HG03521 (cell line): Measurements from ENCODE around the gene NUCB1.

ENCODE experiments used
- ATAC-seq: cut with Tn5 transposase; IDR thresholded peaks from one replicate; pipeline ENCODE4 v1.9.1; 2021; ENCODE audit warnings: mild to moderate bottlenecking, moderate library complexity; ENCODE audit not compliant: unreplicated experiment

Gene NUCB1

DNA sequence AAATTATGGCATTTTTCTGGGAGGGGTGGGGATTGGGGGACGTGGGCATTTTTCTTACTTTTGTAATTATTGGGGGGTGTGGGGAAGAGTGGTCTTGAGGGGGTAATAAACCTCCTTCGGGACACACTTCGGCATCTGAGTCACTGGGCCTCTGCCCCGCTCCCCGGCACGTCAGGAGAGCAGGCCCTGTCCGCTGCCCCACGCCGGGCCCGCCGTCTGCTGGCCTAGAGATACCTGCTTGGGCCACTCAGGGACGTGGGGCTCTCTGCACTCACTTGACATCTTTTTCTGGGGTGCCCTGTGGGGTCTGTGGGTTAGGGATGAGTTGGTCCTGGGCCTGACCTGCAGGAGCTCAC lies 61.5 kb downstream of the NUCB1 start:
- no peak for ATAC-seq

DNA sequence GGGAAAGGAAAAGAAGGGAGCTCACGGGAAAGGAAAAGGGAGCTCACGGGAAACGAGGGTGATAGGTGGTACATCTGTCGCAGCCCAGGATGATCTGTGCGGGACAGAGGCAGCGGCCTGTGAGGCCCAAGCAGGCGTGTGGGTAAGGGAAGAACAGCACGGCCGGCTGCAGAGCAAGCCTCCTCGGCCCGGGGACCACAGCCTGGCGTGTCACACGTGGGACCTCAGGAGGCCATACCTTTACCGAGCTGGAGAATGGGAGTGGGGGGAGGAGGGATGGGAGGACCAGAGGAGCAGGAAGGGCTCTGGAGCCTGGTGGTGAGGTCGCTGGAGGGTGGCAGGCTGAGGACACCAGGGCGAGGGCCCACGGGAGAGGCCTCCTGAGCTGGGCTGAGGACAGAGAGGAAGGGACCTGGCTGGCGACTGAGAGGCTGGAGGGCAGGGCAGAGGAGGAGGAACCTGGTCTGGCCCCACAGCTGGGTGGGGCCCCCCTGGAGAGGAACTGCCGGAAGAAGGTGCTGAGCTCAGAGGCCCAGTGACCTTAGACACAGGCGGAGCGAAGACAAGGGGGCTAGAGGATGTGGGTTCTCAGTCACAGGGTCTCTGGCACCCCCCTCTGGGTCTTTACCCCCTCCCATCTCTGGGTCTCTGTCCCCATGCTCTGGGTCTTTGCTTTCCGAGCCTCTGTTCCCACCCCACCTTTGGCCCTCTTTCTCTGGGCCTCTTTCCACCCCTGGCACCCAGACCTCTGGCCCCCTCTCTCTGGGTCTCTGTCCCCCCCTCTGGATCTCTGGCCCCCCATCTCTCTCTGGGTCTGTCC lies 62.1 kb downstream of the NUCB1 start:
- no peak for ATAC-seq

DNA sequence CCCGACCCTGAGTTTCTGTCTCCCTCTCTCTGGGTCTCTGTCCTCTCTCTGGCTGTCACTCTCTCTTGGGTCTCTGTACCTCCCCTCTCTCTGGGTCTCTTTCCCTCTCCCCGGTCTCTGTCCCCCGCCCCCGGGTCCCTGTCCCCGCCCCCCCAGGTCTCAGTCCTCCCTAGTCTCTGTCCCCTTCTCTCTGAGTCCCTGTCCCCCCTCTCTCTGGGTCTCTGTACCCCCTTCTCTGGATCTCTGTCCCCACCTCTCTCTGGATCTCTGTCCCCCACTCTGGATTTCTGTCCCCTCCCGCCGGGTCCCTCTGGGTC lies 62.7 kb downstream of the NUCB1 start:
- no peak for ATAC-seq

DNA sequence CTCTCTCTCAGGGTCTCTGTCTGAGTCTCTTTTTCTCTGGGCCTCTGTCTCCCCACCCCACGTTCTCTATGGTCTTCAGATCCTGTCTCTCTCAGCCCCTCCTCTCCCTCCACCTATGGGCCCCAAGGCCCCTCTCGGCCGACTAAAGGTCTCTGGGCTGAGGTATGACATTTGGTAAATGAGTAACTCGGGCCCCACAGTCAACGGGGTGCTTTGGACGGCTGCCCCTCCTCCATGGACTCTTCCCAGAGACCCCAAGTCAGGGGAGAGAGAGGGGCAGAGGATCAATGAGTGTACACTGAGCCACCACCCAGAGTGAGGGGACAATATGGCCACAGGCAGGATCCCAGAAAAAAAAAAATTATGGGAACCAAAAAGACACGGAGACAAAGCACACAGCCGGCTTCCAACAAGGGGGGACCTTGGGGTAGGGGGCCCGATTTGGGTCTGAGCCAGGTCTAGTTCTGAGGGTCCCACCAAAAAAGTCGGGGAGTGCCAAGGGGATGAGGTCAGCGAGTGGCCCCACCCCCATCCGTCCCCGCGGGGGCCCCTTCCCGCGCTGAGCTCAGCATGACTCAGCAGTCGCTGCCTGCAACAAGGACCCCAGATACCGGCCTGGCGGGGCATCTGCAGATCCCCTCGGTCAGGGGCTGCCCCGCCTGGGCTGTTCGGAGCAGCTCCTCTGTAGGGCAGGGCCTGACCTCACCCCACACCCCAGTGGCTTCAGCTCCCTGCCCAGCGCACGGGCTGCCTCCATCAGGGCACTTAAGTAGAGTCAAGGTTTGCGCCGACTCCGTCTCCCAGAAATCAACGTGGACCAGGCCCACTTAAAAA lies 63.5 kb downstream of the NUCB1 start:
- ATAC-seq = no peak

DNA sequence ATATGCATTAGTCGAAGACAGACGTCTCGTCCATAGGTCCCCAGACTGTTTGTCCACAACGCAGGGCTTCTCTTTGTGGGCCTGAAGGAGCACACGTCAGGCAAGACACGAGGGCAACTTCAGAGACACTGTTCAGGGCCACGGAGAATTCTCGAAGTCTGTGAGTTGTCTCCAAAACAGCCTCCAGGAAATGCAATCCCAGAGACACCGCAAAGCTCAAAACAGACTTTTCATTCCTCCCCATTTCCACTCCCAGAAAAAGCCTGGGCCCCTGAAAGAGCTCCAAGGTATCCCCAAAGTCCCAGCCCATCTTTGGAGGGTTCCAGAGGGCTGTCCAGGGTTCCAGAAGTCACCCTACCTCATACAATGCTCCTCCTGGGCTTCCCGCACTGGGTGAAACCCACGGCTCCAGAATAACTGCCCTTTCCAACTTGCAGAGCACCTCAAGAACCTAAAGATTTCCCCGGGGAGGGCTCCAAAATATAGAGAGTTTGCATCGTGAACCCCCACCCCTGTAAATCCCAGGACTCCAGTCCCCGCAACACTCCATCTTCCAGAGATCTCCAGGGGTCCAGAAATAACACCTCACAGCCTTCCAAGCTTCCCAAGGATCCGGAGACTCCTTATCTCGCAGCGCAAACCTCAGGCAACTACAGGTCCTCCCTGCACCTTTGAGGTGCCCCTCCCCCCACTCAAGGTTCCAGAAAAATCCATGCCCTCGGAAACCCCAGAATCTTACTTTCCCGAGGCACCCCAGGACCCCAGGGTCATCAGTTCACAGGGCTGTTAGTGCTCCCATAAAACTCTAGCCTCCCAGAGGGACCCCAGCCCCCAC lies 64.3 kb downstream of the NUCB1 start:
- ATAC-seq = no peak

DNA sequence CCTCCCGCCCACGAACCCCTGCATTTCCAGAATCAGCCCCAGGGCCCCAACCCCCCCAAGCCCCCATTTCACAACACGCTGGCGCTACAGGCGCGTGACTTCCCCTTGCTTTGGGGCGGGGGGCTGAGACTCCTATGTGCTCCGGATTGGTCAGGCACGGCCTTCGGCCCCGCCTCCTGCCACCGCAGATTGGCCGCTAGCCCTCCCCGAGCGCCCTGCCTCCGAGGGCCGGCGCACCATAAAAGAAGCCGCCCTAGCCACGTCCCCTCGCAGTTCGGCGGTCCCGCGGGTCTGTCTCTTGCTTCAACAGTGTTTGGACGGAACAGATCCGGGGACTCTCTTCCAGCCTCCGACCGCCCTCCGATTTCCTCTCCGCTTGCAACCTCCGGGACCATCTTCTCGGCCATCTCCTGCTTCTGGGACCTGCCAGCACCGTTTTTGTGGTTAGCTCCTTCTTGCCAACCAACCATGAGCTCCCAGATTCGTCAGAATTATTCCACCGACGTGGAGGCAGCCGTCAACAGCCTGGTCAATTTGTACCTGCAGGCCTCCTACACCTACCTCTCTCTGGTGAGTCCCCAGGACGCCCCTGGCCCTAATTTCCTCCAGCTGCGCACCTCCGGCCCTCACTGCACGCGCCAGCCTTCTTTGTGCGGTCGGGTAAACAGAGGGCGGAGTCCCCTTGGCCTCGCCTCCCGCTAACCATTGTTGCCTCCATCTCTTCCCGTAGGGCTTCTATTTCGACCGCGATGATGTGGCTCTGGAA lies 65.1 kb downstream of the NUCB1 start, which contains the start of gene FTL:
TSS of gene FTL (plus strand) at position 270 of the 766 bp plus-strand sequence. CDS start at position 469, 199 bp downstream.
- peak; percentile 55 for ATAC-seq

DNA sequence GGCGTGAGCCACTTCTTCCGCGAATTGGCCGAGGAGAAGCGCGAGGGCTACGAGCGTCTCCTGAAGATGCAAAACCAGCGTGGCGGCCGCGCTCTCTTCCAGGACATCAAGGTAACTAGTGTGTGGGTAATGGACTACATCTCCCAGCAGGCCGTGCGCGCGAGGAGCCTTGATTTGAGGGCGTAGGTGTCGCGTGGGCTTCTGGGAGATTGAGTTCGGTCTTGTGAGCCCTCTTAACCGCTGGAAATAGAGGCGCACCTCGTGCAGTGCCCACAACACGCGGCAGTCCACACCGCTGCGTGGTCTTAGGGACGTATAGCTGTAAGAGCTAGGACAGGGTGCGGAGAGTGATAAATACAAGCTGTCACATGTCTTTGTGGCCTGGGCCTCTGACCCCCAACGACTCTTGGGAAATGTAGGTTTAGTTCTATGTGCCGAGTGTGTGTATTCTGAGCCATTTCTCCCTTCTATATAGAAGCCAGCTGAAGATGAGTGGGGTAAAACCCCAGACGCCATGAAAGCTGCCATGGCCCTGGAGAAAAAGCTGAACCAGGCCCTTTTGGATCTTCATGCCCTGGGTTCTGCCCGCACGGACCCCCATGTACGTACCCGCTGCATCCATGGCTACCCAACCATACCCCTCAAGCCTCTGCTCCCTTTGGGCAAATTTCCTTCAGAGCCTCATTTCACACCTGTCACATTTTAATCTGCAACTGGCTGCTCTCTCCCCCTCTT lies 65.9 kb downstream of the NUCB1 start:
- ATAC-seq = peak; percentile 14

DNA sequence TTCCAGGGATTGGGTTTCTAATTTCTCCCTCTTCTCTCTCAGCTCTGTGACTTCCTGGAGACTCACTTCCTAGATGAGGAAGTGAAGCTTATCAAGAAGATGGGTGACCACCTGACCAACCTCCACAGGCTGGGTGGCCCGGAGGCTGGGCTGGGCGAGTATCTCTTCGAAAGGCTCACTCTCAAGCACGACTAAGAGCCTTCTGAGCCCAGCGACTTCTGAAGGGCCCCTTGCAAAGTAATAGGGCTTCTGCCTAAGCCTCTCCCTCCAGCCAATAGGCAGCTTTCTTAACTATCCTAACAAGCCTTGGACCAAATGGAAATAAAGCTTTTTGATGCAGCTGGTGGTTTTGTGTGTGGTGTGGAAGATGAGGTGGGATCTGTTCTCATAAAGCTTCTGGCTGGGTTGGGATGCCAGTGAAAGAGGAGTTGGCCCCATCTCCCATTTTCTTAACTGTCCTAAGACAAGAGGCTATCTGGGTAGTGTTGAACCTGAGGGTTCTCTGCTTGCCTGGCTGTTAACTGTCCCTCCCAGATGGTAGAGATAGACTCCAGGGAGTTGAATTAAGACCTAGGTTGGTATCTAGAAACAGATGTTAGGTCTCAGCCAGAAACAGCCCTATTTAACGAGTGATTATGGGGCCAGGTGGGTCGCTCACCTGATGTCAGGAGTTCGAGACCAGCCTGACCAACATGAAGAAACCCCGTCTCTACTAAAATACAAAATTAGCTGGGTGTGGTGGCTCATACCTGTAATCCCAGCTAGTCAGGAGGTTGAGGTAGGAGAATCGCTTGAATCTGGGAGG lies 66.6 kb downstream of the NUCB1 start:
- ATAC-seq = no peak

DNA sequence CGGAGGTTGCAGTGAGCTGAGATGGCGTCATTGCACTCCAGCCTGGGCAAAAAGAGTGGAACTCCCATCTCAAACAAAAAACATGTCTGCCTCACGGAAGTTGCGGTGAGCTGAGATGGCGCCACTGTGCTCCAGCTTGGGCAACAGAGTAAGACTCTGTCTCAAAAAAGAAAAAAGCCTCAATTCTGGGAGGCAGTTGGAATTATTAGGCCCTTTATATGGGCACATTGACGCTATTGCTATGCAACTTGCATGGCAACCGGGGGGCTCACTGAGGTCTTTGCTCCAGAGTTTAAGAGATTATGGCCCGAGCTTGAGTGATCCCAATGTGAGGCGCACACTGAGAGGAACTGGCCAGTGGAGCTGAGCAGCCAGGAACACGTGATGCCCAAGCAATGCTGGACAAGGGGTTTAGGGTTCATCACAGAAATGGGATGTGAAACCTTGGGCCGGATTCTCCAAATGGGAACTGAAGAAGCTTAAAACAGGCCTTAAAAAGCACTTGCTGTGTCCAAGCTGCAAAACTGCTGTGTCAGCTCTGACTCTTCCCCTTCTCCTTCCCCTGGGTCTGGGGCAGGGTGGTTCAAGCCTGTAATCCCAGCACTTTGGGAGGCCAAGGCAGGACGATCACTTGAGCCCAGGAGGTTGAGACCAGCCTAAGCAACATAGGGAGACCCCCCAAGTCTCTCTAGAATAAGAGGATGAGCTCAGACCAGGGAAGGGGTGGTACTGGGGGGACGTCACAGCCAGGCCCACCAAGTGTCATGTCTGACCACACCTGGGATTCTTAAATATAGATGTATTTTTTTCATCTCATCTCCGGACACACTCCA lies 67.5 kb downstream of the NUCB1 start:
- no peak for ATAC-seq

DNA sequence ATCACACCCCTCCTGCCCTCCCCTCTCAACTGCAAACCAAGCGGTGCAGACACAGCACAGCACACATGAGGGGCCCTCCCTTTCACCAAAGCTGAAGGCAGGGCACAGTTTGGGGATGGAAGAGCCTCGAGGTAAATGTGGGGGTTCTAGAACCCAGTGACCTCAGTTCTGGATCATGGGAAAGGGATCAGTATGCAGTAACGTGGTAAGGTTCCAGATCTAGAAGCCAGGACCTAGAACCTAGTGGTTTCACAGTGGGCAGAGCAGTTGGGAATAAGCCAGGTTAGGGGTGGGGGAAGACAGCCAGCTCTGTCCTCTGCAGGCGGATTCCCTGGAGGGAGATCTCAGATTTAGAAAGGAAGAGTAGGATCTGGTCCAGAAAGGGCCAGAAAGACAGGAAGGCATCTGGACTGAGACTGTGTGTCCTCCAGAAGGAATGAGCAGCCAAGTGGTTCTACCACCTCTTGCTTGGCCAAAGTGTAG lies 68.1 kb downstream of the NUCB1 start:
- ATAC-seq = no peak

DNA sequence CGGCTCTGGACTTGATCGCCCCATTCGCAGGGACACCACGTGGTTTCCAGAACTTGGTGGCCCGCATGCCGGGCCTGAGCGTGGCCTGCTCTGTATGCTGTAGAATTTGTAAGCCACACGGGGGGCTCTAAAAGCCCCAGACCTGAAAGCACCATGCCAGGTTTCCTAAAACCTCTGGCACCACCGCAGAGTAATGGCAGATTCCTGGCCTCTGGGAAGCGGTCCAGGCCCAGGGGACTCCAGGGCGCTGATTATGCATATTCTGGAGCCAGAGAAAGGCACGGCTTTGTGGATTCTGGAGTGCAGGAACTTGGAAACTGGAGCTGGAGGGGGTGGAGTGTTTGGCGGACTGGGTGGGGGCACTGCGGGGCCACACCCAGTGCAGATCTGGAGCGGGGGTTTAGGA lies 68.7 kb downstream of the NUCB1 start:
- ATAC-seq = no peak

DNA sequence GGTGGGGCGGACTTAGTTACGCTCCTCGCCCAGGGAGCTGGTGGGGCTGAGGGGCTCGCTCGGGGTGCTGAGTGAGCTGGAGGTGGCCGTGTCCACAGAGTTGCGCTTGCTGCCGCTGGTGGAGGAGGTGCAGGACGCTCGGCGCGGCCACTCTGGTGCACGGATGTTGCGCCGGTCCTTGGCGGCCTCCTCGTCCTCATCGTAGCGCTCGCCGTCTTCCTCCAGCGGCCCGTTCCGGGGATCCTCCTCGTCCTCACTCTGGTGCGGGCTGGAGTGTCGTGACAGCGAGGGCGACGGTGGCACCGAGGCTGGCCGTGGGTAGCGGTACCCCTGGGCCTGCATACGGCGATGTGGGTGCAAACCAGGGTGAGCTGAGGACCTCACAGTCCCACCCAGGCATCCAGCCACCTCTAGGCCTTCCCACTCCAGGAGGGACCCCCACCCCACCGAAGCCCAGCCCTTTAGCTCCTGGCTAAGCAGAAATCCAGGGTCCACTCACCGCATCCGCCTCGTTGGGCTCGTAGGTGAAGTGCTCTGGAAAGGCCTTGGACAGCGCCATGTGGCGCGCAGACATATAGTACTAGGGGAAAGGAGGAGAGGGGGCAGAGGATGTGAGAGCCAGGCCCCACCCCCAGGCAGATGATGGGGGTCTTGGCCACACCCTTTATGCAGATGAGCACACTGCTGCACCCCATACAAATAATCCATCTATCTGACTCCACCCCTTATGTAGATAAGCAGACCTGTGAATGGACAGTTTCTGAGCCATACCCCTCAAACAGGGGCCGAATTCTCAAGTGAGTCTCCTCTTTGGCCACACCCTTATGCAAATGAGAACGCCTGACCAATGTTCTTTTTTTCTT lies 69.4 kb downstream of the NUCB1 start:
- ATAC-seq = no peak

DNA sequence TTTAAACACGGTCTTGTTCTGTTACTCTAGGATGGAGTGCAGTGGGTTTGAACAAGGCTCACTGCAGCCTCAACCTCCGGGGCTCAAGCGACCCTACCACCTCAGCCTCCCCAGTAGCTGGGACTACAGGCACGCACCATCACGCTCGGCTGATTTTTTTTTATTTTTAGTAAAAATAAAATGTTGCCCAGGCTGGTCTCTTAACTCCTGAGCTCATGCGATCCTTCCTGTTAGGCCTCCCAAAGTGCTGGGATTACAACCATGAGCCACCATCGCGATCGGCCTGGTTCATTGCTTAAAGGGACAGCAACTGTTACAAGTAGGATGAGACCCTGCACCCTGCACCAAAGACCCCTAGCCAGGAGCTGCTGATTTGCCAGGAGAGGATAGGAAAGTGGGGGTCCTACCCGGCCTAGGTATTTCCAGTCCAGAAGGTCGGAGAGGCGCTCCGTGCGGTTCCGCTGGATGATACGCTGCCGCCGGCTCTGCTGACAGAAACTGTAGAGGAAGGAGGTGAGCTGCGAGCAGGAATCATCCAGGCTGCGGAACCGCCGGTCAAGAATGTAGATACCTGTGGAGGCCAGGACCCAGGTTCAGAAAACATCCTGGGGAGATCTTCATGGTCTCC lies 70.1 kb downstream of the NUCB1 start:
- no peak for ATAC-seq

DNA sequence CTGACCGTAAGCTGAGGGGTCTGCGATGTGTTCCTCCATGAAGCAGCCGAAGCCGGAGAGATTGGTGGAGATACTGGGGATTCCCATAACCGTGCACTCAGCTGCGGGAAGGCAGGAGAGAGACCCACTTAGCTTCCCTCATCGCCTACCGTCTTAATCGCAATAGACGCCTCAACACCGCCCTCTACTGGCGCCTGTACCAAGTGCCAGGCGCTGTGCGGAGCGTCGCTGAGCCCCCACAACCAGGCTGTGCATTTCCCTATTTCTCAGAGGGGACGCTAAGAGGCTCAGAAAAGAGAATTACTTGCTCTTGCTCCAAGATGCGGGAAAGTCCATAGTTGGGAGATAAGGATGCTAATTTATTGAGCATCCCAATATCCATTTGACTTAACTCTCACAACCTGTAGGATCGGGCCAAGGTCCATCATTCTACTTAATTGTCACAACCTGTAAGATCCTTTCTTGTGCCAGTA lies 70.8 kb downstream of the NUCB1 start:
- ATAC-seq = no peak
